NT2/D1 (cell line): ENCODE measurements around the gene TMEM43.

Source experiments
- DNase-seq: peaks from one replicate; pipeline ENCODE4 v3.0.0-alpha.2; 2011; ENCODE audit warnings: low read depth, low spot score
- H3K27me3 ChIP-seq: 2 replicates; pipeline ENCODE4 v1.6.0; 2011; ENCODE audit warnings: mild to moderate bottlenecking; ENCODE audit not compliant: insufficient read length, insufficient read depth
- H3K36me3 ChIP-seq: 2 replicates; pipeline ENCODE4 v1.6.1; 2011; ENCODE audit warnings: mild to moderate bottlenecking, low read length, mixed read lengths; ENCODE audit not compliant: insufficient read depth, insufficient read length
- H3K4me1 ChIP-seq: 2 replicates; pipeline ENCODE4 v1.5.1; 2011; ENCODE audit not compliant: insufficient read depth, insufficient read length
- H3K4me3 ChIP-seq: 2 replicates; pipeline ENCODE4 v1.5.1; 2011; ENCODE audit warnings: low read depth; ENCODE audit not compliant: insufficient read length
- H3K9ac ChIP-seq: 2 replicates; pipeline ENCODE4 v1.6.0; 2011; ENCODE audit warnings: low read depth; ENCODE audit not compliant: insufficient read length
- H3K9me3 ChIP-seq: 2 replicates; pipeline ENCODE4 v1.5.1; 2011; ENCODE audit warnings: mild to moderate bottlenecking, low read length; ENCODE audit not compliant: insufficient read depth
- SUZ12 ChIP-seq: IDR thresholded peaks from 2 replicates; pipeline ENCODE4 v1.6.1; 2011; ENCODE audit not compliant: insufficient read length, insufficient read depth; ENCODE audit errors: extremely low read depth
- YY1 ChIP-seq: IDR thresholded peaks from 2 replicates; pipeline ENCODE4 v1.6.1; 2011; ENCODE audit not compliant: insufficient read length, insufficient read depth
- ZNF274 ChIP-seq: IDR thresholded peaks from 2 replicates; pipeline ENCODE4 v1.6.1; 2011; ENCODE audit warnings: mild to moderate bottlenecking, low read depth, low read length

TMEM43 gene

GRCh38 chr3:14140668-14141067, 15.8 kb downstream of the TMEM43 start:
- Histone ChIP-seq H3K4me1 (peaks cover 11% of the 10 kb centered on the region), H3K4me3 (no peak overlapping the region), H3K9ac (no peak overlapping the region), H3K27me3 (no peaks in the 10 kb centered on the region), H3K36me3 (peaks cover 78% of the 10 kb centered on the region), H3K9me3 (no peaks in the 10 kb centered on the region)
- no peak for TF ChIP-seq SUZ12
- TF ChIP-seq YY1 = no peak
- no peak for DNase-seq

- peaks cover 12% of the 10 kb centered on the region for H3K4me1 ChIP-seq
- no peak overlapping the region for H3K4me3 ChIP-seq
- peaks cover 78% of the 10 kb centered on the region for H3K36me3 ChIP-seq
- H3K9ac ChIP-seq = no peak overlapping the region
- H3K27me3 ChIP-seq = no peaks in the 10 kb centered on the region
- TF ChIP-seq SUZ12 = no peak
- no peak for TF ChIP-seq YY1
- no peak for TF ChIP-seq ZNF274
- H3K9me3 ChIP-seq = no peaks in the 10 kb centered on the region
- no peak for DNase-seq
Measured at GRCh38 chr3:14141144-14141543, 16.3 kb downstream of the TMEM43 start.

DNA sequence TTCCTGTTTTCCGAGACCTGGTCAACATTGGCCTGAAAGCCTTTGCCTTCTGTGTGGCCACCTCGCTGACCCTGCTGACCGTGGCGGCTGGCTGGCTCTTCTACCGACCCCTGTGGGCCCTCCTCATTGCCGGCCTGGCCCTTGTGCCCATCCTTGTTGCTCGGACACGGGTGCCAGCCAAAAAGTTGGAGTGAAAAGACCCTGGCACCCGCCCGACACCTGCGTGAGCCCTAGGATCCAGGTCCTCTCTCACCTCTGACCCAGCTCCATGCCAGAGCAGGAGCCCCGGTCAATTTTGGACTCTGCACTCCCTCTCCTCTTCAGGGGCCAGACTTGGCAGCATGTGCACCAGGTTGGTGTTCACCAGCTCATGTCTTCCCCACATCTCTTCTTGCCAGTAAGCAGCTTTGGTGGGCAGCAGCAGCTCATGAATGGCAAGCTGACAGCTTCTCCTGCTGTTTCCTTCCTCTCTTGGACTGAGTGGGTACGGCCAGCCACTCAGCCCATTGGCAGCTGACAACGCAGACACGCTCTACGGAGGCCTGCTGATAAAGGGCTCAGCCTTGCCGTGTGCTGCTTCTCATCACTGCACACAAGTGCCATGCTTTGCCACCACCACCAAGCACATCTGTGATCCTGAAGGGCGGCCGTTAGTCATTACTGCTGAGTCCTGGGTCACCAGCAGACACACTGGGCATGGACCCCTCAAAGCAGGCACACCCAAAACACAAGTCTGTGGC, 16.9 kb downstream of the TMEM43 start:
- peaks cover 78% of the 10 kb centered on the region for H3K36me3 ChIP-seq
- H3K9me3 ChIP-seq = no peaks in the 10 kb centered on the region
- H3K4me1 ChIP-seq = peaks cover 12% of the 10 kb centered on the region
- no peak overlapping the region for H3K4me3 ChIP-seq
- H3K27me3 ChIP-seq = no peaks in the 10 kb centered on the region
- no peak overlapping the region for H3K9ac ChIP-seq
- no peak for DNase-seq
- TF ChIP-seq YY1 (no peak), ZNF274 (no peak), SUZ12 (no peak)

DNA sequence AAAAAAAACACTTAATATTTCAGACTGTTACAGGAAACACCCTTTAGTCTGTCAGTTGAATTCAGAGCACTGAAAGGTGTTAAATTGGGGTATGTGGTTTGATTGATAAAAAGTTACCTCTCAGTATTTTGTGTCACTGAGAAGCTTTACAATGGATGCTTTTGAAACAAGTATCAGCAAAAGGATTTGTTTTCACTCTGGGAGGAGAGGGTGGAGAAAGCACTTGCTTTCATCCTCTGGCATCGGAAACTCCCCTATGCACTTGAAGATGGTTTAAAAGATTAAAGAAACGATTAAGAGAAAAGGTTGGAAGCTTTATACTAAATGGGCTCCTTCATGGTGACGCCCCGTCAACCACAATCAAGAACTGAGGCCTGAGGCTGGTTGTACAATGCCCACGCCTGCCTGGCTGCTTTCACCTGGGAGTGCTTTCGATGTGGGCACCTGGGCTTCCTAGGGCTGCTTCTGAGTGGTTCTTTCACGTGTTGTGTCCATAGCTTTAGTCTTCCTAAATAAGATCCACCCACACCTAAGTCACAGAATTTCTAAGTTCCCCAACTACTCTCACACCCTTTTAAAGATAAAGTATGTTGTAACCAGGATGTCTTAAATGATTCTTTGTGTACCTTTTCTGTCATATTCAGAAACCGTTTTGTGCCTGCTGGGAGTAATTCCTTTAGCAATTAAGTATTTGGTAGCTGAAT, 17.9 kb downstream of the TMEM43 start:
- H3K4me1 ChIP-seq = peaks cover 14% of the 10 kb centered on the region
- H3K9me3 ChIP-seq = no peaks in the 10 kb centered on the region
- DNase-seq = no peak
- H3K36me3 ChIP-seq = peaks cover 78% of the 10 kb centered on the region
- H3K27me3 ChIP-seq = no peaks in the 10 kb centered on the region
- TF ChIP-seq SUZ12 (no peak), ZNF274 (no peak), YY1 (no peak)
- no peak overlapping the region for H3K9ac ChIP-seq
- H3K4me3 ChIP-seq = no peak overlapping the region

- Histone ChIP-seq H3K4me1 (peaks cover 22% of the 10 kb centered on the region), H3K27me3 (no peaks in the 10 kb centered on the region), H3K36me3 (peaks cover 78% of the 10 kb centered on the region), H3K4me3 (no peak overlapping the region), H3K9ac (no peak overlapping the region), H3K9me3 (no peaks in the 10 kb centered on the region)
- DNase-seq = peak; percentile 62
- TF ChIP-seq SUZ12 = no peak
- no peak for TF ChIP-seq YY1
- TF ChIP-seq ZNF274 = no peak
Measured at GRCh38 chr3:14143271-14144225, 18.7 kb downstream of the TMEM43 start.

DNA sequence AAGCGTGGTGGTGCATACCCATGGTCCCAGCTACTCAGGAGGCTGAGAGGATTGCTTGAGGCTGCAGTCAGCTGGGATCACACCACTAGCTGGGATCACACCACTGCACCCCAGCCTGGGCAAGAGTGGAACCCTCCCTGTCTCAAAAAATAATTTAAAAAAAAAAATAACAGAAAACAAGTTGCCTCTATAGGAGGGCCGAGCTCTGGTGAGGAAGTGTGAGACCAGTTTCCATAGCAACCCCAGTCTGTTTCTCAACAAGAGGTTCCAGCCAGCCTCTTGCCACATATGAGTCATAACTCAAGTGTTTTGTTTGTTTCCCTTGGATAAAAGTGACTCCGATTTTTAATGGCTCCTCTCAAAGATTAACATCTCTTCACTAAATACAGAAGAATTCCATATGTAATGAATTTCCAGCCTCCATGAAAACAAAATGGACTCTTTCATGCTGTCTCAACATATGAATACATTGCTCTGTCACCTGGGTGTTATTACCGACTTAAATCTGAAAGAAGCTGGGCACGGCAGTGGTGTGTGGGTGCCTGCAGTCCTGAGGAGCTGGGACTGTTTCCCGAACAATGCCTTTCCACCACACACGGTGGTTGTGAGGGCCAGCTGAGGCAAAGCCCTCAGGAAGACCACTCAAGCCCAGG, 19.7 kb downstream of the TMEM43 start:
- Histone ChIP-seq H3K4me1 (peaks cover 25% of the 10 kb centered on the region), H3K9ac (no peak overlapping the region), H3K9me3 (no peaks in the 10 kb centered on the region), H3K36me3 (peaks cover 71% of the 10 kb centered on the region), H3K4me3 (no peak overlapping the region), H3K27me3 (no peaks in the 10 kb centered on the region)
- no peak for TF ChIP-seq ZNF274
- no peak for TF ChIP-seq SUZ12
- TF ChIP-seq YY1 = no peak
- DNase-seq = peak; percentile 89

DNA sequence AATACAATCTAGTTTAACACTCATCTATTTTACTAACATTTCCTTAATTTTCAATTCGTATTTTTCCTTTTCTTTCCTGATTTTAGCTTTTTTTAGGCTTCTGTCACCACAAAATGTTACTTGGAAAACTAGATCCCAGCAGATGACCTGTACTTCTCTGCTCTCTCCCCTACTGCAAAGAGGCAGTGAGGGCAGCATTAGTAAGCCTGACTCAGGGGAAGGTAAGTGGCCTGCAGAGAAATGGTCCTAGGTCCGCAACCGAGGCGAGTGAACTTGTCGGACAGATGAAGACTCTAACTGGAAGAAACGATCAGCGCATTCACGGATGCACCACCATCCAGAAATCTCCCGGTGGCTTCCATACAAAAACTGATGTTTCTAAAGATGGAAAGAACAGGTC, 20.4 kb downstream of the TMEM43 start:
- Histone ChIP-seq H3K4me3 (no peak overlapping the region), H3K9me3 (no peaks in the 10 kb centered on the region), H3K27me3 (no peaks in the 10 kb centered on the region), H3K4me1 (peaks cover 25% of the 10 kb centered on the region), H3K9ac (no peak overlapping the region), H3K36me3 (peaks cover 70% of the 10 kb centered on the region)
- DNase-seq = no peak
- no peak for TF ChIP-seq ZNF274
- no peak for TF ChIP-seq SUZ12
- no peak for TF ChIP-seq YY1
